SK-N-MC (cell line): ENCODE results near the gene SPRN.

Experiments
- EZH2 ChIP-seq: fragments of 200-600 bp; sonication (generic); IDR thresholded peaks from one replicate; pipeline ENCODE4 v1.6.1; 2017; ENCODE audit warnings: antibody characterized with exemption
- POLR2AphosphoS5 ChIP-seq: IDR thresholded peaks from 2 replicates; pipeline ENCODE4 v1.6.1; 2012; ENCODE audit warnings: mild to moderate bottlenecking, low read depth, low read length, borderline replicate concordance

DNA sequence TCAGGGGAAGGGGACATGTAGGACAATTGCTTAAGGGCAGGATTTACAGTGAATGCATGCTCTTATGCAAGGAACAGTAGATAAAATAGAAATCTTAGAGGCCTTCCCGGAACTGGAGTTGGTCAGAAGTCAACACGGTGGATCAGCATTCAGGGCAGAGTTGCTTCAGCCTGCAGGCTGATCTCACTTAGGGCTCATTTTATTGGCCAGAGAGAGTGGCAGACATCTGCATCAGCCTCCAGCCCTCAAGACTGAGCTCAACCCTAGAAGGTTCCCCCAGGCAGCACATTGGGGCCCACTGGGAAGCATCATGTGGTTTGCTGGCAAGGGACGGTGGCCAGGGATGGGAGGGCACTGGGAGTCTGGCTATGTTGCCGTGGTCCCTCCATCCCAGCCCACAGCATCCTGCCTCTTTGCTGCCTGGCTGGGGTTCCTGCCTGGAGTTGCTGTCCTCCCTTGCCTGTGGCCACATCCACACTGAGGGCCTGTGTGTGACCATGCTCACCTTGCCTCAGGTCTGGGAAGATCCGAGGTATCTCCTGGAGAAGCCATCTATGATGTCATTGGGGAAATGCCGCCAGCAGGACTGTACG, 42.4 kb upstream of the SPRN start:
- TF ChIP-seq EZH2 (no peak), POLR2AphosphoS5 (no peak)
